Astrocyte of the spinal cord (primary cell): ENCODE measurements around the gene FKRP.
"Not testable (repeated sequence)": the region's sequence is repeated elsewhere in the genome, so short reads cannot be mapped to it uniquely, and the experiment has no call there.

Source experiments
- DNase-seq: peaks from one replicate; pipeline ENCODE4 v3.0.0; 2011; ENCODE audit warnings: low read depth, low spot score
- H3K4me3 ChIP-seq: 2 replicates; pipeline ENCODE4 v1.5.1; 2011; ENCODE audit warnings: low read depth, mild to moderate bottlenecking, low read length, moderate library complexity
- in situ Hi-C: cut with HindIII; loops from 2 replicates; pipeline ENCODE4 v1.10.0; 2017; ENCODE audit warnings: low sequenced_read_pairs
- TF ChIP-seq, protein P1 (sequence below): IDR thresholded peaks from 2 replicates; pipeline ENCODE4 v1.5.1; 2012; ENCODE audit warnings: low read depth, mild to moderate bottlenecking, low read length, inconsistent platforms

The FKRP gene

GRCh38 chr19:46802152-46802551 is 56.3 kb downstream of the FKRP start:
- TF ChIP-seq, protein P1, sequence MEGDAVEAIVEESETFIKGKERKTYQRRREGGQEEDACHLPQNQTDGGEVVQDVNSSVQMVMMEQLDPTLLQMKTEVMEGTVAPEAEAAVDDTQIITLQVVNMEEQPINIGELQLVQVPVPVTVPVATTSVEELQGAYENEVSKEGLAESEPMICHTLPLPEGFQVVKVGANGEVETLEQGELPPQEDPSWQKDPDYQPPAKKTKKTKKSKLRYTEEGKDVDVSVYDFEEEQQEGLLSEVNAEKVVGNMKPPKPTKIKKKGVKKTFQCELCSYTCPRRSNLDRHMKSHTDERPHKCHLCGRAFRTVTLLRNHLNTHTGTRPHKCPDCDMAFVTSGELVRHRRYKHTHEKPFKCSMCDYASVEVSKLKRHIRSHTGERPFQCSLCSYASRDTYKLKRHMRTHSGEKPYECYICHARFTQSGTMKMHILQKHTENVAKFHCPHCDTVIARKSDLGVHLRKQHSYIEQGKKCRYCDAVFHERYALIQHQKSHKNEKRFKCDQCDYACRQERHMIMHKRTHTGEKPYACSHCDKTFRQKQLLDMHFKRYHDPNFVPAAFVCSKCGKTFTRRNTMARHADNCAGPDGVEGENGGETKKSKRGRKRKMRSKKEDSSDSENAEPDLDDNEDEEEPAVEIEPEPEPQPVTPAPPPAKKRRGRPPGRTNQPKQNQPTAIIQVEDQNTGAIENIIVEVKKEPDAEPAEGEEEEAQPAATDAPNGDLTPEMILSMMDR: no peak
- no peak overlapping the region for H3K4me3 ChIP-seq
- no peak for DNase-seq
- in situ Hi-C loops: no loop called here

GRCh38 chr19:46803555-46803954 is 57.7 kb downstream of the FKRP start:
- no peak for DNase-seq
- in situ Hi-C loops: no loop called here
- TF ChIP-seq, protein P1: no peak
- no peak overlapping the region for H3K4me3 ChIP-seq

DNA sequence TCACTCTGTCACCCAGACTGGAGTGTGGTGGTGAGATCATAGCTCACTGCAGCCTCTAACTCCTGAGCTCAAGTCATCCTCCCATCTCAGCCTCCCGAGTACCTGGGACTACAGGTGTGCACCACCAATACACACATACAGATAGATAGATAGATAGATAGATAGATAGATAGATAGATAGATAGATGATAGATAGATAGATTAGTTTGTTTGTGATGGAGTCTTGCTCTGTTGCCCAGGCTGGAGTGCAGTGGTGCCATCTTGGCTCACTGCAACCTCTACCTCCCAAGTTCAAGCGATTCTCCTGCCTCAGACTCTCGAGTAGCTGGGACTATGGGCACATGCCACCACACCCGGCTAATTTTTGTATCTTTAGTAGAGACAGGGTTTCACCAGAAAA is 58.6 kb downstream of the FKRP start:
- H3K4me3 ChIP-seq, in situ Hi-C loops, DNase-seq: not testable (repeated sequence)

GRCh38 chr19:46806656-46807055 is 60.8 kb downstream of the FKRP start:
- TF ChIP-seq, protein P1: no peak
- H3K4me3 ChIP-seq: no peak overlapping the region
- in situ Hi-C loops: no loop called here
- no peak for DNase-seq
